ENCODE data around the gene PAPSS2. TPM values are rescaled to one million over a fixed set of nuclear protein-coding genes. Genes with fewer than 3 reads are reported as not detected.

PAPSS2 gene
- total and polyA plus RNA-seq, 12 donors = 55.0 to 775 (median 243) TPM

- 77 to 91% (median 84%) methylated on average over 4 of the region's 4 CpGs for WGBS, 4 donors
- Histone ChIP-seq H3K36me3 (replicated peaks in 1 of 2) (peaks cover 0 to 3% of the 10 kb centered on the region in 2 donors), H3K27ac (peak overlapping the region in 1 of 5 donors; percentile 11), H3K9me3 (replicated peaks in 1 of 3) (no peaks in the 10 kb centered on the region), H3K27me3 (no peaks in the 10 kb centered on the region), H3K4me1 (replicated peaks in 1 of 2) (peaks cover 6 to 10% of the 10 kb centered on the region in 2 donors), H3K4me3 (no peak overlapping the region)
- DNase-seq = no peak
- TF ChIP-seq POLR2A (IDR thresholded peaks at IDR 0.05) = no peak
- intact Hi-C loops (cut with DNase I) = no loop called here
Observed at GRCh38 chr10:87761153-87761552, 101.5 kb downstream of the PAPSS2 start.

DNA sequence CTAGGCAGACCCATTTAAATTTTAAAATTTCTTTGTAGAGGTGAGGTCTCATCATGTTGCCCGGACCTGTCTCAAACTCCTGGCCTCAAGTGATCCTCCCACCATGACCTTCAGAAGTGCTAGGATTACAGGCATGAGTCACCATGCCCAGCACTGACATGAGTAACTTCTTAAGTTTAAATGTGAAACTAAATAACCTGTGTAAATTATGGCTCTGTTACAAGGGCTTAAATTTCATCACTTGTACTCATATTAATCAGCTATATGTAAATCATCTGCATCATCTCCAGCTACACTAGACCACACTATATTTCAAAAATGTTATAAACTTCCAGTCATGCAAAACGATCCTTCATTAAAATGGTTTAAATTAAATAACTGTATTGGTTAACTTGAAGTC, 102.2 kb downstream of the PAPSS2 start:
- no peaks in the 10 kb centered on the region for H3K9me3 ChIP-seq (replicated peaks in 1 of 3)
- no peak for TF ChIP-seq CTCF (IDR thresholded peaks at IDR 0.05)
- TF ChIP-seq POLR2A (IDR thresholded peaks at IDR 0.05) = no peak
- no peak overlapping the region for H3K4me3 ChIP-seq
- intact Hi-C loops (cut with DNase I) = no loop called here
- peaks cover 0 to 4% of the 10 kb centered on the region in 2 donors for H3K36me3 ChIP-seq (replicated peaks in 1 of 2)
- WGBS, 4 donors = 44 to 55% (median 53%) methylated on average over 2 of the region's 2 CpGs
- peaks cover 6 to 10% of the 10 kb centered on the region in 2 donors for H3K4me1 ChIP-seq (replicated peaks in 1 of 2)
- DNase-seq = peak in 6 of 7 donors; percentile 54 to 74 (median 70)
- no peak overlapping the region for H3K27ac ChIP-seq
- H3K27me3 ChIP-seq = no peaks in the 10 kb centered on the region

GRCh38 chr10:87763086-87763861, 103.6 kb downstream of the PAPSS2 start:
- no peak for DNase-seq
- Histone ChIP-seq H3K4me1 (replicated peaks in 1 of 2) (peaks cover 6 to 10% of the 10 kb centered on the region in 2 donors), H3K36me3 (replicated peaks in 1 of 2) (peaks cover 0 to 4% of the 10 kb centered on the region in 2 donors), H3K27me3 (no peaks in the 10 kb centered on the region), H3K9me3 (replicated peaks in 1 of 3) (no peaks in the 10 kb centered on the region), H3K27ac (no peak overlapping the region), H3K4me3 (no peak overlapping the region)
- intact Hi-C loops (cut with DNase I) = no loop called here
- no peak for TF ChIP-seq CTCF (IDR thresholded peaks at IDR 0.05)
- TF ChIP-seq POLR2A (IDR thresholded peaks at IDR 0.05) = no peak
- WGBS, 4 donors = 81 to 89% (median 86%) methylated on average over 5 of the region's 5 CpGs

- Histone ChIP-seq H3K36me3 (replicated peaks in 1 of 2) (peaks cover 0 to 4% of the 10 kb centered on the region in 2 donors), H3K9me3 (replicated peaks in 1 of 3) (no peaks in the 10 kb centered on the region), H3K27ac (no peak overlapping the region), H3K4me1 (replicated peaks in 1 of 2) (peaks cover 6 to 10% of the 10 kb centered on the region in 2 donors), H3K27me3 (no peaks in the 10 kb centered on the region), H3K4me3 (no peak overlapping the region)
- DNase-seq = no peak
- intact Hi-C loops (cut with DNase I) = no loop called here
- WGBS, 4 donors = 93 to 96% (median 93%) methylated on average over 13 of the region's 13 CpGs
- TF ChIP-seq CTCF (IDR thresholded peaks at IDR 0.05) (no peak), POLR2A (IDR thresholded peaks at IDR 0.05) (no peak)
Observed at GRCh38 chr10:87764072-87764934, 104.6 kb downstream of the PAPSS2 start.
